Measurements from ENCODE around the gene COQ10A. TPM values are rescaled to one million over a fixed set of nuclear protein-coding genes. Genes with fewer than 3 reads are reported as not detected.
A peak's percentile ranks its signal among the peaks of the same experiment; 100 is the strongest.

COQ10A gene
- total RNA-seq, 1 donor from 2014 or later, result 17.0 TPM

GRCh38 chr12:56230432-56231183 lies 36.1 kb upstream of the COQ10A start:
- Mint-ChIP-seq H3K36me3 (ENCODE audit: low read depth) (peaks cover 16% of the 10 kb centered on the region), H3K4me3 (no peak overlapping the region), H3K27me3 (no peaks in the 10 kb centered on the region), H3K27ac (no peak overlapping the region), H3K9me3 (no peaks in the 10 kb centered on the region), H3K4me1 (peaks cover 4% of the 10 kb centered on the region)
- intact Hi-C loops (cut with micrococcal nuclease), result no loop called here
- no peak for DNase-seq

DNA sequence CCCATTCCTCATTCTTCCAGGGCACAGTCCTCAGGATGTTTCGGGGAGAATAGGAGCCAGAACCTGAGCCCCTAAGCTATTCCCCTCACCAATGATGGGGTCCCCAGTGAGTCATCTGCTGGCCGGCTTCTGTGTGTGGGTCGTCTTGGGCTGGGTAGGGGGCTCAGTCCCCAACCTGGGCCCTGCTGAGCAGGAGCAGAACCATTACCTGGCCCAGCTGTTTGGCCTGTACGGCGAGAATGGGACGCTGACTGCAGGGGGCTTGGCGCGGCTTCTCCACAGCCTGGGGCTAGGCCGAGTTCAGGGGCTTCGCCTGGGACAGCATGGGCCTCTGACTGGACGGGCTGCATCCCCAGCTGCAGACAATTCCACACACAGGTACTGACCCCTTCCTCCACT lies 35.6 kb upstream of the COQ10A start:
- H3K27me3 Mint-ChIP-seq, result no peaks in the 10 kb centered on the region
- peaks cover 2% of the 10 kb centered on the region for H3K4me1 Mint-ChIP-seq
- no peaks in the 10 kb centered on the region for H3K9me3 Mint-ChIP-seq
- no peak overlapping the region for H3K4me3 Mint-ChIP-seq
- no peak overlapping the region for H3K27ac Mint-ChIP-seq
- DNase-seq, result no peak
- H3K36me3 Mint-ChIP-seq (ENCODE audit: low read depth), result peaks cover 13% of the 10 kb centered on the region
- intact Hi-C loops (cut with micrococcal nuclease), result no loop called here

DNA sequence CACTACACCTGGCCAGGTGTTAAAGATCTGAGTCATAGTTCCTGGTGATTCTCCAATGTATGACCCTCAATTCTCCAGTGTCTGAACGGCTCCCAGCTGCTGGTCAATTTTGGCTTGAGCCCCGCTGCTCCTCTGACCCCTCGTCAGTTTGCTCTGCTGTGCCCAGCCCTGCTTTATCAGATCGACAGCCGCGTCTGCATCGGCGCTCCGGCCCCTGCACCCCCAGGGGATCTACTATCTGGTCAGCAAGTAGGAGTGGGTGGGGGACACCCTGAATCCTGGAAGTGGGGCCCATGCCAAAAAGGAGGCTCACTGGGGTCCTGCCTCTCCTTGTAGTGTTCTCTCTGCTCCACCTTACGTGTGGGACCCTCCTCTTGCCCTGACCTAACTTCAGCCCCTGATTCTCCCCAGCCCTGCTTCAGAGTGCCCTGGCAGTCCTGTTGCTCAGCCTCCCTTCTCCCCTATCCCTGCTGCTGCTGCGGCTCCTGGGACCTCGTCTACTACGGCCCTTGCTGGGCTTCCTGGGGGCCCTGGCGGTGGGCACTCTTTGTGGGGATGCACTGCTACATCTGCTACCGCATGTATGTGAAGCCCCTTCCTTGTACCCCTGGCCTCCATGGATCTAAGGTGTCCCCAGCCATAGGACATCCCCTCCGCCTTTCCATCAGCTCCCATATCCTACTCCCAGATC lies 31.9 kb upstream of the COQ10A start:
- H3K9me3 Mint-ChIP-seq, result no peaks in the 10 kb centered on the region
- peaks cover 6% of the 10 kb centered on the region for H3K36me3 Mint-ChIP-seq (ENCODE audit: low read depth)
- intact Hi-C loops (cut with micrococcal nuclease), result no loop called here
- H3K4me1 Mint-ChIP-seq, result no peaks in the 10 kb centered on the region
- no peak overlapping the region for H3K27ac Mint-ChIP-seq
- no peak for DNase-seq
- H3K27me3 Mint-ChIP-seq, result no peaks in the 10 kb centered on the region
- H3K4me3 Mint-ChIP-seq, result no peak overlapping the region

- Mint-ChIP-seq H3K27me3 (no peaks in the 10 kb centered on the region), H3K9me3 (no peaks in the 10 kb centered on the region), H3K36me3 (ENCODE audit: low read depth) (peaks cover 5% of the 10 kb centered on the region), H3K4me3 (no peak overlapping the region), H3K27ac (no peak overlapping the region), H3K4me1 (no peaks in the 10 kb centered on the region)
- DNase-seq, result no peak
- intact Hi-C loops (cut with micrococcal nuclease), result no loop called here
These were observed 30.7 kb upstream of the COQ10A start for GRCh38 chr12:56236091-56236490.

GRCh38 chr12:56236985-56237384 lies 29.8 kb upstream of the COQ10A start:
- Mint-ChIP-seq H3K4me3 (no peak overlapping the region), H3K27me3 (no peaks in the 10 kb centered on the region), H3K36me3 (ENCODE audit: low read depth) (peaks cover 12% of the 10 kb centered on the region), H3K4me1 (no peaks in the 10 kb centered on the region), H3K27ac (no peak overlapping the region), H3K9me3 (no peaks in the 10 kb centered on the region)
- intact Hi-C loops (cut with micrococcal nuclease), result no loop called here
- no peak for DNase-seq

- DNase-seq, result no peak
- Mint-ChIP-seq H3K9me3 (no peaks in the 10 kb centered on the region), H3K36me3 (ENCODE audit: low read depth) (peaks cover 17% of the 10 kb centered on the region), H3K4me1 (peaks cover 4% of the 10 kb centered on the region), H3K4me3 (no peak overlapping the region), H3K27ac (no peak overlapping the region), H3K27me3 (no peaks in the 10 kb centered on the region)
- intact Hi-C loops (cut with micrococcal nuclease), result no loop called here
These were observed 29.2 kb upstream of the COQ10A start for GRCh38 chr12:56237552-56237951.

DNA sequence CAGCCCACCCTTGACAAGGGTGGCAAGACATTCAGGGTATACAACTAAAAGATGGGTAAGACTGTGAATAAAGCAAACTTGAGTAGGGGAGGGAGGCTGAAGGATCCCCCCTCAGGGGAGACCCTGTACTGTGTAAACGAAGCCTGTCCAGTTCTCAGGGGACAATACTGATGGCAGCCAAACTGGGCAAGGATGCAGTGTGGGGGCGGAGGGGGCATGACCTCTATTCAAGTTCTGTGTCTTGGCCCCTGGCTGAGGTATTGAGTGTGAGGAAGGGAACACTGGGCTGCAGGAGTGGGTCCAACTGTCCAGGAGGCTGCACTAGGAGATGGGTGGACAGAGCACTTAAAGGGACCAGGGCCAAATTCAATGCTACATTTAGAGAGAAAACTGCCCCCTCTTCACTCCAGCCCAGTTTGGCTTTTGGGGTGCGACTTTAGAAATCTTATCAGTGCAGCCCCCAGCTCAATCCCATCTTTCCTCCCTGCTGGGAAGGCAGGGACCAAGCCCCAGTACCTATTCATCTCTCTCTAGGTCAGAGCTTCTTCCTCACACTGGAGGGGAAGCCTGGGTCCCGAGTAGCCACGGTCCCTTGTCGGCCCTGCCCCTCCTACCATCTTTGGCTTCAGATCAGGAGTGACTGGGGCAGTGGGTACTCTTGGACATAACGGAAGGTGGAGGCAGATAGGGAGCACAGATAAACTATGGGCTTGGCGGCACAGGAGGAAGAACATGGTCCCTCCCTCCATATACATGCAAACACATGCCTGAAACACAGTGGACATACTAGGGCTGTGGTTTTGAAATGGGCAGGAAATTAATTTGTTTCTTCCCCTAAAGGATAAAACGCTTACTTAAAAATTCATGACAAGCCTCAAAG lies 25.1 kb upstream of the COQ10A start:
- Mint-ChIP-seq H3K27me3 (no peaks in the 10 kb centered on the region), H3K36me3 (ENCODE audit: low read depth) (peaks cover 33% of the 10 kb centered on the region), H3K27ac (peak overlapping the region; percentile 27), H3K4me1 (peaks cover 5% of the 10 kb centered on the region), H3K9me3 (no peaks in the 10 kb centered on the region), H3K4me3 (no peak overlapping the region)
- DNase-seq, result no peak
- intact Hi-C loops (cut with micrococcal nuclease), result no loop called here

DNA sequence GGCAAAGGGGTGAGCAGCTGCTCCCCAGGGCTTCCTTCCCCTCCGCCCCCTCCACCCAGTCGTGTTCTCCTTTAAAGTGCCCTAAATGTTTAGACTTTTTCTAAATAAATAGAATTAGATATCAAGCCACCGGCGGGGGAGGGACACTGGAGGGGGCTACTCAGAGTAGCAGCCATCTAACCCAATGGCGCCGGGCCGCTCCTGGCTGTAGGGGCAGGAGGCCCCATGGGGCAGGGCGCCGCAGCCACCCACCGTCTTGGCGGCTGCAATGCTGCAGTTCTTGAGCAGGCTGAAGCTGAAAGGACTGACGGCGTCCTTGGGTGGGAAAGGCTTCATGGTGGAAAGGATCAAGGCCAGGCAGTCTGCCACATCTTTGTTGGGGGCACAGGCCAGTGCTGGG lies 23.8 kb upstream of the COQ10A start:
- Mint-ChIP-seq H3K4me1 (peaks cover 5% of the 10 kb centered on the region), H3K4me3 (no peak overlapping the region), H3K9me3 (no peaks in the 10 kb centered on the region), H3K36me3 (ENCODE audit: low read depth) (peaks cover 39% of the 10 kb centered on the region), H3K27ac (no peak overlapping the region), H3K27me3 (no peaks in the 10 kb centered on the region)
- DNase-seq, result no peak
- intact Hi-C loops (cut with micrococcal nuclease), result no loop called here

- no peak overlapping the region for H3K27ac Mint-ChIP-seq
- no peak for DNase-seq
- H3K4me1 Mint-ChIP-seq, result peaks cover 5% of the 10 kb centered on the region
- peaks cover 40% of the 10 kb centered on the region for H3K36me3 Mint-ChIP-seq (ENCODE audit: low read depth)
- intact Hi-C loops (cut with micrococcal nuclease), result no loop called here
- no peaks in the 10 kb centered on the region for H3K9me3 Mint-ChIP-seq
- no peaks in the 10 kb centered on the region for H3K27me3 Mint-ChIP-seq
- H3K4me3 Mint-ChIP-seq, result no peak overlapping the region
These were observed 23.0 kb upstream of the COQ10A start for GRCh38 chr12:56243731-56244181.

- peaks cover 5% of the 10 kb centered on the region for H3K4me1 Mint-ChIP-seq
- H3K4me3 Mint-ChIP-seq, result no peak overlapping the region
- H3K27me3 Mint-ChIP-seq, result no peaks in the 10 kb centered on the region
- intact Hi-C loops (cut with micrococcal nuclease), result no loop called here
- peaks cover 45% of the 10 kb centered on the region for H3K36me3 Mint-ChIP-seq (ENCODE audit: low read depth)
- no peaks in the 10 kb centered on the region for H3K9me3 Mint-ChIP-seq
- no peak for DNase-seq
- no peak overlapping the region for H3K27ac Mint-ChIP-seq
These were observed 22.2 kb upstream of the COQ10A start for GRCh38 chr12:56244494-56244893.

DNA sequence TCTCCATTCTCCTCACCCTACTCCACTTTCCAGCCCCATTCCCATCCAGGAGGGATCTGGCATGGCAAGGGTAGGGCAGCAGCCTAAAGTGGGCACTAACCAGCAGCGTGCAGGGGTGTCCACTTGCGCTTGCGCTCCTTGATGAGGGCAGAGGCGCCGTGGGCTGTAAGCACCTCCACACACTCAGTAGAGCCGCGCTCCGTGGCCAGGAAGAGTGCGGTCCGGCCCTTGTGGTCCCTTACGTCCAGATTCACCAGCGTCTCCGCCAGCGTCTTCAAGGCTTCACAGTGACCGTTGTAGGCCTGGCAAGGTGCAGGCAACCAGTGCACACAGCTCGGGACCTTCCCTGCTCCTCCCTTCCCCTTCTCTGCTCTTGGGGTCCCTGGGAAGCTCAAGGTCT lies 18.8 kb upstream of the COQ10A start:
- no peak overlapping the region for H3K27ac Mint-ChIP-seq
- DNase-seq, result no peak
- no peaks in the 10 kb centered on the region for H3K4me1 Mint-ChIP-seq
- intact Hi-C loops (cut with micrococcal nuclease), result no loop called here
- no peak overlapping the region for H3K4me3 Mint-ChIP-seq
- no peaks in the 10 kb centered on the region for H3K9me3 Mint-ChIP-seq
- peaks cover 43% of the 10 kb centered on the region for H3K36me3 Mint-ChIP-seq (ENCODE audit: low read depth)
- no peaks in the 10 kb centered on the region for H3K27me3 Mint-ChIP-seq

DNA sequence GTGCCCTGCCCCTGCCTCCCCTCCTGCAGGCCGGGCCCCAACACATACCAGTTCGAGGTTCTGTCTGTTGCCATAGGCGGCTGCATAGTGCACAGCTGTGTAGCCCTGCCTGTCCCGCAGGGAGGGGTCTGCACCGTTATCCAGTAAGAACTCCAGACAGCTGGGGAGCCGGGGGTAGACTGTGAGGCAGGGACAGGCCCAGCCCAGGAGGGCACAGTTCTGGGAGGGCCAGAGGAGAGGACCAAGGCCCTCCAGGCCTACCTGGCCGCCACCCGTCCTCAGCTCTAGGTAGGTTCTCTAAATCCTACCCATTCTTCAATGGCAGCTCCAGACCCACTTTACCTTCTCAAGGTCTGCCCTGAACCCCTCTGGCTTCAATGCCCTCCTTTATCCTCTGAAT lies 18.0 kb upstream of the COQ10A start:
- no peak for DNase-seq
- Mint-ChIP-seq H3K27ac (no peak overlapping the region), H3K9me3 (no peaks in the 10 kb centered on the region), H3K27me3 (no peaks in the 10 kb centered on the region), H3K4me3 (no peak overlapping the region), H3K36me3 (ENCODE audit: low read depth) (peaks cover 50% of the 10 kb centered on the region), H3K4me1 (no peaks in the 10 kb centered on the region)
- intact Hi-C loops (cut with micrococcal nuclease), result no loop called here

GRCh38 chr12:56252649-56253048 lies 14.1 kb upstream of the COQ10A start:
- DNase-seq, result no peak
- H3K4me1 Mint-ChIP-seq, result peaks cover 11% of the 10 kb centered on the region
- no peak overlapping the region for H3K4me3 Mint-ChIP-seq
- no peak overlapping the region for H3K27ac Mint-ChIP-seq
- no peaks in the 10 kb centered on the region for H3K27me3 Mint-ChIP-seq
- no peaks in the 10 kb centered on the region for H3K9me3 Mint-ChIP-seq
- intact Hi-C loops (cut with micrococcal nuclease), result no loop called here
- H3K36me3 Mint-ChIP-seq (ENCODE audit: low read depth), result peaks cover 48% of the 10 kb centered on the region

GRCh38 chr12:56253091-56253490 lies 13.7 kb upstream of the COQ10A start:
- H3K9me3 Mint-ChIP-seq, result no peaks in the 10 kb centered on the region
- H3K36me3 Mint-ChIP-seq (ENCODE audit: low read depth), result peaks cover 45% of the 10 kb centered on the region

More at GRCh38 chr12:56253091-56253490, 13.7 kb upstream of the COQ10A start:
- no peak overlapping the region for H3K4me3 Mint-ChIP-seq
- H3K27ac Mint-ChIP-seq, result no peak overlapping the region
- peaks cover 11% of the 10 kb centered on the region for H3K4me1 Mint-ChIP-seq
- no peaks in the 10 kb centered on the region for H3K27me3 Mint-ChIP-seq
- DNase-seq, result no peak
- intact Hi-C loops (cut with micrococcal nuclease), result no loop called here
